HEK293T (cell line): ENCODE results near the gene GOSR1.

Experiments used
- BHLHE40 ChIP-seq: fragments of 450-650 bp; IDR thresholded peaks from 2 replicates; pipeline ENCODE4 v1.6.1; 2016; ENCODE audit warnings: mild to moderate bottlenecking, moderate library complexity, borderline replicate concordance
- FOXM1 ChIP-seq: fragments of 450-650 bp; IDR thresholded peaks from 2 replicates; pipeline ENCODE4 v1.6.1; 2017; ENCODE audit warnings: mild to moderate bottlenecking, borderline replicate concordance
- HDGF ChIP-seq: fragments of 450-650 bp; IDR thresholded peaks from 2 replicates; pipeline ENCODE4 v1.6.1; 2017; ENCODE audit warnings: antibody characterized with exemption, borderline replicate concordance
- SP1 ChIP-seq: fragments of 450-650 bp; IDR thresholded peaks from 2 replicates; pipeline ENCODE4 v1.6.1; 2017
- SUZ12 ChIP-seq: fragments of 450-650 bp; IDR thresholded peaks from 2 replicates; pipeline ENCODE4 v1.6.1; 2016; ENCODE audit warnings: mild to moderate bottlenecking

DNA sequence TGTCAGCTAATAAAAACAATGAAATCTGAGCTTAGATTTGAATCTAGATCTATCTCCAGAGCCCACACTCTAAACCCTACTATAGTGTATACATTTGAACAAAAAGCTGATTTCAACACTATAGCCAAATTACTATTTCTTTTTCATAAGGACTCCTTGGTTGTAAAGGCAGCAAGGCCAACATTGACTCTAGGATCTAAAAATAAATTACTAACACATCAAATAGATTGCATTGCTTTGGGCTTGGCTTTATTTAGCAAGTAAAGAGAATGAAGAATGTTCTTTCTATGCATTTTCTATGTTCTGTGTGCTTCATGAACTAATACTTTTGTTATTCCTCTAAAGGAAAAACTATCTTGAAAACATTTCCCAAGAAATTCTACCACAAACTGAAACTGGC lies 5.3 kb downstream of the GOSR1 start:
- TF ChIP-seq SUZ12 (no peak), BHLHE40 (no peak), FOXM1 (no peak), SP1 (no peak), HDGF (no peak)
